Measurements from ENCODE around the gene PGAP1.

PGAP1 gene

DNA sequence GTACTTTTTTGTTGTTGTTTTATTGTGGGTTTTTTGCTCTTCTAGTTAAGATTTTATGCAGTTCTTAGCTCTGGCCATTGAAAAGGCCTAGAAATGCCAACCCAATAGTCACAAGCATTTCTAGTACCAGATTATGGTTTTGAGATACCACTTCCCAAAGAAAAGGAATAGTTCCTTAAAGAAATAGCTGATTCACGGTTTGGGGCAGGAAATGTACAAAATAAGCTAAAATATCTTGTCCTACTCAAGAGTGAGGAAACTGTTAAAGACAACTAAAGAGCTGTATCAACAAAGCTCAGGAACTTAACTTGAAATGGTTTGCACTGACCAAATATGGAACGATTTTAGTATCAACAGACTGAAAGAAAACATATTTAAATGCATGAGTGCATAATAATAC lies 35.4 kb downstream of the PGAP1 start:
- DNase-seq (ENCODE audit: low read depth in 4 of 4, low spot score in 1 of 4): no peak

DNA sequence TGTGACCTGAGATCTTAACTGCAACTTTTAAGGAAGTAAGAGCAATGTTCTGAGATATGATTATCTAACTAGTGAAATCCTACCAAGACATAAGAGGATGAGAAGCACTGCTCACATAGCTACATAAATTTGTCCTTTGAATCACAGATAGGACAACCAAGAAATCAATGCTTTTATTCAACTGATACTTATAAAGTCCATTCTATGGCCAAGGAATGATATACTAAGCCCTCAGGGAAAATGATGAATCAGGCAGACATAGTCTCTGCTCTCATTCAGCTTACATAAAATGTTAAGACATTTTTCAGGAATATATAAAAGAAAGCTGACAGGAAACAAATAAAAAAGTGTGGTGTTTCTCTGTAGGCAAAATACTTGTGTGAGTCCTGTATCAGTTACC lies 39.1 kb downstream of the PGAP1 start:
- DNase-seq (ENCODE audit: low read depth in 4 of 4, low spot score in 1 of 4): no peak

DNA sequence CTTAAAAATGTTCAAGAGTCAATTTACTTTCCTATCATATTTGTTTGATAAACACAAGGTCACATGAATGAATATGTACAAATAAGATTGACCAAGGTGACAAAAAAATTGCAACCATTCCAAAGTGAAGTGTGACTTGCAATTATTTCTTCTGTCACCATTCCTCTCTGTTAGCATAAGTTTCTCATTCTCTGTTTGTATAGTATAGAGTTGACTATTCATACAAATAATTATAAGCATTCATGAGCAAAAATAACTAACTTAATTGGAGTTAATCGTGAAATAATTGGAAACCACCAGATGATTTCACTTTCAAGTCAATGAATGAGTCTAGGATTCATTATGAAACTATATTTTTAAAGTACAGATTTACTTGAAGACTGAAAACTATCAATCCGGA lies 42.1 kb downstream of the PGAP1 start:
- no peak for DNase-seq (ENCODE audit: low read depth in 4 of 4, low spot score in 1 of 4)

DNA sequence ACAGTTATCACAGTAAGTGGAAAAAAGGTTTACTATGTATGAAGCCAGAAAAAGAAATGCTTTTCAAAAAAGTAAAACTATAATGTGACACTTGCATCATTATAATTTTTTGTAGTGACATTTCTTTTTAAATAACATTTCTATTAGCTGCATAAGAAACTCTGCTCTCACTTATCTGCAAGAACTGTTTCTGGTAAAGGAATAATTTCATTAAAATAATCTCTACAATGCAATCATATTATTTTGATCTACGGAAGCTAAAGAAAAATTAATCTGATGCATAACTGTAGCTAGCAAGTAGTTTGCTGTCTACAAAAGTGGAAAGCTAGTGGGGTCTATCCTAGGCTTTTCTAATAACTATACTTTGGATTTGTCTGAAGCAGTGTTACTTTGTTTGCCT lies 50.1 kb downstream of the PGAP1 start:
- DNase-seq (ENCODE audit: low read depth in 4 of 4, low spot score in 1 of 4): no peak

DNA sequence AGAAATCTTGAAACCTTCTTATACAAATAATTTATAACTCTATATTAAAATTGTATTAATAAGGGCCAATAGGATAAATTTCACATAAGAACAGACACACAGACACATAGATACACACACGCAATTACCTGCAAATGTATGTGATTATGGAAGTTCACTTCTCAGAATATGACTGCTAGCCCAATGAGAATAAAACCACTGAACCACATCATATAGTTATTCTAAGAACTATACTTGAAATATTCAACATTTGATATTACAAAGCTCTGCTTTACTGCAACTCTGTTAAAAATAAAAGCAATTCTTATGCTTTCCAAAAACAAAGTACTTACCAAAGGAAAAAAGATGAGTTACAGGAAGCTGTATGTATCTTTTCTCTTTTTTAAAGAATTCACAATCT lies 51.1 kb downstream of the PGAP1 start:
- DNase-seq (ENCODE audit: low read depth in 4 of 4, low spot score in 1 of 4): no peak

DNA sequence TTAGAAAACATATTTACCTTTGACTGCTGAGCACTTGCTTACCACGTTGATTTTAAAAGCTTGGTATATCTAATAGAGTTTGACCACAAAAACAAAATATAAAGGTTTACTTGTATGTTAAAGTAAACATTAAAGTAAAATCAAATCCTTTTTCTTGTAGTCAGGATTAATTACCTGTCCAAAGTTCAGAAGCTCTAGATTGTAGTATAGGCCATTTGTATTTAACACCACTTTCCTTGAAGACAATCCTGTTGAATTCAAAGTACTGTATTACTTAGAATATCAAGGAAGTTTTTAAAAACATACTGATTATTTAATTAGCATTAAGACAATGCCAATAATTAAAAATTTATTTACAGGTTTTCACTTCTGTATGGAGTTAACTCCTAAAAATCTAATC lies 53.0 kb downstream of the PGAP1 start:
- DNase-seq (ENCODE audit: low read depth in 4 of 4, low spot score in 1 of 4): no peak

DNA sequence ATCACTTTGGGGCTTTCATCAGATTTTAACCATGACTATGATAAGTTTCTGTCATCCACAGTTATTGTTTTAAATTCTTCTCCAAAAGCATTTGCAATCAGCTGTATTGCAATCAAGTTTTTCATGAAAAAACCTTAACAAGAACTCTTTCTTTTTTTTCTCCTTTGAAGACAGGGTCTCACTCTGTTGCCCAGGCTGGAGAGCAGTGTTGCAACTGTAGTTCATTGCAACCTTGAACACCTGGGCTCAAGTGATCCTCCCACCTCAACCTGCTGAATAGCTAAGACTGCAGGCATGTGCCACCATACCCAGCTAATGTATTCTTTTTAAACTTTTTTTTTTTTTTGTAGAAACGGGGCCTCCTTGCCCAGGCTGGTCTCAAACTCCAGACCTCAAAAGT lies 71.9 kb downstream of the PGAP1 start:
- no peak for DNase-seq (ENCODE audit: low read depth in 4 of 4, low spot score in 1 of 4)

DNA sequence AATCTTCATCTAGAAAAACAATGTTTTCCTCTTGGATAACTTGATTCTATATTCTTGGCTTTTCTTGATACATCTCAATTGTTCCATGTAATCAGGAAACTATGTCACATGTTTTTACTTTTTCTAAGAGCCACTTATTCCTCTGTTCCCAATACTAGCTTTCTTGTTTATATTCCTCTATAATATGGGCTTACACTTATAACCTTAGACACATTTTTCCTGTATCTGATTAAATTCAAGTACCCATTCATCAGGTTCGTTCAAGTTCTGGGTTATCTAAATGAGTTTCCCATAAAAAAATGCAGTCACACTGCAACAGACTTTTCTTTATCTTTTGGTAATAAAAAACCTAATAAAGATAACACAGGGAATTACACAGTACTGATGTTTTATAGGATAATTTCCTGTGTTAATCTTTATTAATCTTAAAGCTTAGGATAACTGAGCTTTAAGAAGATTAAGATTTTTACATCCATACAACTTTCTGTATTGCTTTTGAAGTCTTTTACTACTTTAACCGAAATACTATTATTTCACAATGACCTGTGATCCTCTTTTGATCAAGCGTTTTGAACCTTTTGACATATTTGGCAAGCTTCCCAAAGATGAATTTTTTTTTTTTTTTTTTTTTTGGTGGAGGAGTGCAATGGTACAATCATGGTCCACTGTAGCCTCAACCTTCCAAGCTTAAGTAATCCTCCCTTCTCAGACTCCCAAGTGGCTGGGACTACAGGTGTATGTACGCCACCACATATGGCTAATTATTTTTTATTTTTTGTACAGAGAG lies 73.0 kb downstream of the PGAP1 start:
- DNase-seq (ENCODE audit: low read depth in 4 of 4, low spot score in 1 of 4): no peak

DNA sequence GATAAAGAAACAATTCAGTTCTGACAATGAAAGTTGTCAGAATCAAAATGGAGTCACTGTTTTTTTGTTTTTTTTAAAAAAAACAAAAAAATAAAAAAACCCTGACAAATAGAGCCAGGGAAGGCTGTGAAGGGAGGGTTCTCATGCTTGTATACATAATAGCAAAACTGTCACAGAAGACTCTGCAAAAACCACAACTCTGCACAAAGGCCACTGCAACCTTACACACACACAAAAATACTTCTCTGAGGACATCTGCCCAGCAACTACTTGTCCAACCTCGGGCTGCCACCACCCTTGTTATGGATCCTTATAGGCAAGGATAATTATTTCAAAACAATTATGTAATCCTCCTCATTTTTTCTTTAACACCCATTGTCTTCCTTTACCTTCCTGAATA lies 75.4 kb downstream of the PGAP1 start:
- DNase-seq (ENCODE audit: low read depth in 4 of 4, low spot score in 1 of 4): no peak

DNA sequence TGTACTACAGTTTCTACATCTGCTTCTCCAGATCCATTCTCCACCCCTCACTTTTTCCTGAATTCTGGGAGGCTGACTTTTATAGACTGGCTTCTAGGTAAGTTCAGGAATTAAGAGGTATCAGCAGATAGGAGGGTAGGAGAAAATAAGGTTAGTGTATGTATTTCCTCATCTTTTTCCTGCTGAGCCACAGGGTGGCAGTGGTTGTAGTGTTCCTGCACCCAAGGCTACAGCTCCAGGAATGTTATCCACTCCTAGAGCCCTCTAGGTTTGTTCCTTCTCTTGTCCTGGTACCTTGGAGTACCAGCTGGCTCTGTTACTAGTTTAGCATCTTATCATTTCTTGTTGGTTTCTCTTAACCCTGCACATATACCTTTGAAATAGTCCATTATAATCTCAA lies 76.6 kb downstream of the PGAP1 start:
- no peak for DNase-seq (ENCODE audit: low read depth in 4 of 4, low spot score in 1 of 4)

DNA sequence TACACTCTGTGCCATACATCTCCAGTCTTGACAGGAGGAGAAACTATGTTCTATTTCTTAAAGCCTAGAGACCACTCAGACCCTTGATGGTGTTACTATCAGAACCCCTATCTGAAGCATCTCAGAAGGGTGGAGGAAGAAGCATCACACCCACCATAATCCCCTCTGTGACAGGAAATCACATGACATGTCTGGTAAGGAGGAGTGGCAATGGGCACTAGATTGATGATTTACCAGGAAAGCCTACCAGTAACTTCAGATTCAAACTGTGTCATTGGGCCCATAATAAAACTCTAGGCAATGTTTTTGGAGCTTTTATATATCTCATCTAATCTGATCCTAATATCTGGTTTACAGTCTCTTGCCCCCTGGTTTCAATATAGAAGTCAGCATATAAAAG lies 80.2 kb downstream of the PGAP1 start:
- DNase-seq (ENCODE audit: low read depth in 4 of 4, low spot score in 1 of 4): no peak

DNA sequence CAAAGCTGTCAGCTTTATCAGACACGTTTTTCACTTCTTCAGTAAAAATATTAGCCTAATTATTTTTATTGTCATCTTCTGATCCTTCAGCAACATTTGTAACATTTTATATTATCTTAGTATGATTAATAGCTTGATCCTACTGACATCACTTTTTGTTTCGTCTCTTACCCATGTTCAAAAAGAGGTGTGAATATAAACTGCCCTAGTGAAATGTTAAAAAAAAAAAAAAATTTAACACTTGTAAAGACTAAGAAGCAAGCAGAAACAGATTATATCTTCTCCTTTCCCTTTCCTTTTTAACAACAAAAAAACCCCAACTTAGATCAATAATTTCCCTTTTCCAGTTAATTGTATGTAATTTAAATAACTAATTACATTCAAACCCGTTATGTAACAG lies 81.1 kb downstream of the PGAP1 start:
- DNase-seq (ENCODE audit: low read depth in 4 of 4, low spot score in 1 of 4): no peak

DNA sequence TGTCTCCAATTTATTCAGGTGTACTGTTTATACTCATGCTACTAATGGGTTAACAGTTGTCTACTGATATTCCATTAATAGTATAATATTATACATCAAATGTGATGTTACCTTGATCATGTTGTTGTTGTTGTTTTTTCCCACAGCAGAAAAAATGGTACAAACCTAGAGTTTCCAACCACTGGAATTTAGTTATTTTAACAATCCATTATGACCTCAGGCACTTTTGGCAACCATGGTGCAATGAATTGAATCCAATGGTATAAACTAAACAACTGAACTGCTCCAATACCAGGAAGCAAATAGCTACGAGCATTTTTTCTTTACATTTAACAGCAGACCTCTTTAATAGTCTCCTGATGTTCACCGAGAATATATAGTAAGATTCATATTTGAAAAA lies 86.3 kb downstream of the PGAP1 start:
- no peak for DNase-seq (ENCODE audit: low read depth in 4 of 4, low spot score in 1 of 4)

DNA sequence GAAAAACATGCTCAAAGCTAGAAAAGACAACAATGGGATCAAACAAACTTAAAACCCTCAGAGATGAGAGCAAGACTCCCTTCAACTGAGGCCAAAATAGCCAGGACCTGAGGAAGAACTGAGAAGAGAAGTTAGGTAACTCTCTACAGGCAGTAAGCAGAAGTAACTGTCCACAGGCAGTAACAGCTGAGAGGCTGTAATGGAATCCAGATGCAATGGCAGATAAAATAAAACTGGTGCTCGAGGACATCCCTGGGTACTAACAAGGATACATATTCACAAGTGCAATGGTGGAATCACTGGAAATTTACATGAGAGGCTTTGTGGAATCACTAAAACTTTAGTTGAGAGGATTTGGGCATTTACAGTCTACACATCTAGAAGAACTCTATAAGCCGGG lies 86.9 kb downstream of the PGAP1 start:
- DNase-seq (ENCODE audit: low read depth in 4 of 4, low spot score in 1 of 4): no peak

DNA sequence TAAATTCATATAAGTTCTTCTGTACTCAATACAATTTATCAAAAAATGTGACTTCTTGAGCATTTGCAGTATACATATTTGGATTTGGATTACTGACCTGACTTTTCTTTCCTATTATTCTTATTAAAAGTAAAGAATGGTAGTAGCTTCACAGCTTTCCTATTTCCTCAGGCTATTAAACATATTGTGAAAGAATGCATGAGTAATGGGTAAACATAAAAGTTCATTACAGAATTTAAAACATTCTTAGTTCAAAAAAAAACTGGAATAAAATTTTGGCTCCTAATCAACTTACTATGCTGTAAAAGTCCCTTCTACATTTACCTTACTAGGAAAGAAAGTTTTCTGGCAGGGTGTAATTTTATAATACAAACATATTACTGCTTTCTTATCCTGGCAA lies 90.1 kb downstream of the PGAP1 start:
- DNase-seq (ENCODE audit: low read depth in 4 of 4, low spot score in 1 of 4): no peak

DNA sequence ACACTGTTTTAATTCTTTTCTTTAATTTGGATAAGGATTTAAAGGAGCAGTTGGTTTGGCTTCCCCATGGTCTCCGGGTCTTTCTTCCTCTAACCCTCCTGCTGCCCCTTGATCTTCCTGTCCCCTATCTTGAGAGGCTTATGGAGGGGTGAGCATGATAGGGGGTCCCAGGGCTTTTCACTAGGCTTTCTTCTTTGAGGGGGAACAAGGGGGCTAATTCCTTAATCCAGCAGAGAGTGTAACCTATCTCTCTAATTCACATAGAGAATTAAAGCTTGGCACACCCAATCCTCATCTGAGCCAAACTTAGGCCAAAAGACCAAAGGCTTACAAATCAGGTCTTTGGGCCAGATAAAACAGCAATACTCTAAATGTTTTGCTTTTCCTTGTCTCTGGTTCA lies 95.8 kb downstream of the PGAP1 start:
- DNase-seq (ENCODE audit: low read depth in 4 of 4, low spot score in 1 of 4): no peak

DNA sequence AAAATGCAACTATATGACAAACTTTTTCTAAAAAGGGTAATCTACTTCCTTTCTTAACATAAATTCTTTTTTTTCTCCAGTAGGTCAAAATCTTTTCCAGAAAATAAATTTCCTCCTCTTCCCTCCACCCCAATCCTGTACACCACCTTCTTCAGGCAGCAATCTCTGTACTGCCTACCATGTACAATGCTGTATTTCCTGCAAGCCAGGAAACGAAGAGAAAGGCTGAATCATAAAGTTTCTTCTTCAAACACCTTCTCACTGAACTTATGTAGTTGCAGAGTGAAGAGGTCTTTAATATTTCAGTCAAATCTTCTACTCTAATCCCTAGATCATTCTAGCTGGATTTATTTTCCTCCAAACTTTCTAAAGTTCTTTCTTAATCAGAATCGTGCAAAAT lies 99.2 kb downstream of the PGAP1 start:
- no peak for DNase-seq (ENCODE audit: low read depth in 4 of 4, low spot score in 1 of 4)

DNA sequence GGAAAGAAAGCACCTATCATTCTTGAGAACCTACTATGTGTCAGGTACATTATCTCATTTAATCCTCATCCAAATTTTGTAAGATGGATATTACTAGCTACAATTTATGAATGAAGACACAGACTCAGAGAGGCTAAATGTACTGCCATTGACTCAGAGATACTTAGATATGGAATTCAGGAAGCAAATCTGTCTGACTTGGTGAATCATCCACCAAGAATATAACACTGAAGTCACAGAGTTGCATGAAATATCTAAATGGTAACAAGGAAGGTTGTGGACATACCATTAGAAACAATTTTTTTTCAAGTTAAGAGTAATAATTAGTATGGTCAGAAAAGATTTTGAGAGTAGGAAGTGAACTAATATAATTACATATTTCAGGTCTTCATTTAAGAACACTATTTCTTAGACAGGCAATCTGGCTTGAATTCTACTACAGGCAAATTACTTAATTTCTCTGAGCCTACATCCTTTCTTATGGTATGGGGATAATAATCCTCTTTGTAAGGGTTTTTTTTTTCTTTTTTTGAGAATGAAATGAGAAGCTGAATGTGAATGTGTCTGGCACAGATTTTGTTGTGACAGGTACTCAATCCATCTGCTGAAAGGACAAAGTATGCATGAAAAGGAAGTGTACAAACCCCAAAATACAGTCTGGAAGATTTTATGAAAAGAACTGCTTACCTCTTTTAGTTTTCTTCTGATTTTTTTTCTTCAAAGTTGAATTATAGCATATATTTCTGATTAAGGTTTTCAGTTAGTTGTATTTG lies 102.6 kb downstream of the PGAP1 start:
- DNase-seq (ENCODE audit: low read depth in 4 of 4, low spot score in 1 of 4): no peak

DNA sequence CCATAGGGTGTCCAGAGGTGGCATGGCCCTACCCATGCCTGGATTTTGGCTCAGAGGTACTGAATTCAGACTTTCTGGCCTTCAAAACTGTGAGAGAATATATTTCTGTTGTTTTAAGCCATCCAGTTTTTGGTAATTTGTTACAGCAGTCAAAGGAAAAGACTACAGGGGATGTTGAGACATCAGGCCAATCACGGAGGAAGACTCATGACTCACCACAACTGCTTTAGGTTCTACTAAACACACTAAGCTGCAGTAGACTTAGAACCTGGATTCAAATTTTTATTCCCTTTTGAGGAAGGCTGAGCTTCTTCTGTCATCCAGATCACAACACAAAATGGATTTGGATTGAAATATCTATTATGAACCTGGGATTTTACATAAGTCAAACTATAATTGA lies 105.3 kb downstream of the PGAP1 start:
- no peak for DNase-seq (ENCODE audit: low read depth in 4 of 4, low spot score in 1 of 4)

DNA sequence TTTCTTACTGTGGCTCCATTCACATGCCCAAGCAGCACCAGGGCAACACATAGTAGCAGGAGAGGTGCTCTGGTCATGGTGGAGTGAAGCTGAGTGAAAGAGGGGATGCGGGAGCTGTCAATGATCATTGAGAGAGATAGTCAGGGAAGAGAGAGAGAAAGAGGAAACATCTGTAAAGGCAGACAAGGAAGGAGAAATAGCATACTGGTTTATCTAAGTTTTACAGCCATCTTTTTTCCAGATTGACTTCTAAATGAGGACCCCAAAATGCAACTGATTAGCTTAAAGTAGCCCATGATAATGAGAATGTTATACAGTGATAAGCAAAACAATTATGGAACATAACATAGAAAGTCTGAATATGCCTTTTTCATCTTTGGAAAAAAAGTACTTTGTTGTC lies 117.2 kb downstream of the PGAP1 start, which contains the start of gene C2orf66:
C2orf66 (minus strand) TSS at position 96 of the 400 bp plus-strand sequence; CDS start at position 77, 19 bp downstream.
- DNase-seq (ENCODE audit: low read depth in 4 of 4, low spot score in 1 of 4): no peak

DNA sequence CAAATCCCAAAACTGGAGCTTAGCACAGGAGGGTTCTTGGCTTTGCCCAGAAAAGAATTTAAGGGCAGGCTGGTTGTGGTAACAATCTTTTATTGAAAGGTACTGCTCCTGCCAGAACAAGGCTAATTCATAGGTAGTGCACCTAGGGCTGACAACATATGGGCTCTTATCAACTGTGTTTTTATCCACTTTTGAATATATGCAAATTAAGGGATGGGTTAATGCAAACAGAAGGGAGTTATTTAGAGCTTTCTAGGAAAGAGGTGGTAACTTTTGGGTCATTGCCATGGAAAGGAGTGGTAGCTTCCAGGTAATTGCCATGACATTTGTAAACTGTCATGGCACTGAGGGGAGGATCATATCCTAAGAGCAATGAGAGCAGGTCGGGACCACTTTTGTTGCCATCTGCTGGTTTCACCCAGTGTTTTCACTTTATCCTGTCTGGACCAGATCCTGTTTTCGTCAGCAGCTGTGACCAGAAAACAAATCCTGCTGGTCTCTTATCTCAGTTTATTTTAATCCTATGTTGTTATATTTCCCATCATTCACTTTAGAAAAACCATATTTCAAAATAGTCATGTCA lies 118.3 kb downstream of the PGAP1 start:
- no peak for DNase-seq (ENCODE audit: low read depth in 4 of 4, low spot score in 1 of 4)

DNA sequence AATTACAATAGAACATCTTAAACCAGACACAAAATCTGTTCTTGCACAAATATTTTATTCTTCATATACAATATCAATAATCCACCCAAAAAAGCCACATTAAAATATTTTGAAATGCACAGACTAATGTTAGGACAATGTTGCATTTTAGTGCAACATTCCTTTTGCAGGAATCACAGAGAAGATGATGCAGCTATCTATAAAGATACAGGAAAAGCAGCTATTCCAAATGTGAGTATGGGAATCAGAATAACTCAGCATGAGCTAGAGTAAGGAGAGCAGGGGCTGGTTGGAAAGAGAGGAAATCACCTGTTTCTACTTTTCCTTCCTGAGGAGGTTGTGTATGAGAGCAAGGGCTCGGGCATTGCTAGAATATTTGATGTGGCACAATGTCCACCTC lies 122.1 kb downstream of the PGAP1 start:
- DNase-seq (ENCODE audit: low read depth in 4 of 4, low spot score in 1 of 4): no peak

All from stimulated activated CD4-positive, alpha-beta T cell treated with anti-CD3 and anti-CD28 coated beads, Interleukin-1b, Interleukin-23, amount 100 ng/mL, for 24 hours (primary cell).